ENCODE measurements around the gene ABCA13. TPM values are rescaled to one million over a fixed set of nuclear protein-coding genes. Genes with fewer than 3 reads are reported as not detected.

The ABCA13 gene
- total RNA-seq, 4 donors from 2014 or later: under 0.01 to 0.54 (median 0.04) TPM; not detected in 1

- H3K36me3 ChIP-seq: no peaks in the 10 kb centered on the region
- no peaks in the 10 kb centered on the region for H3K27me3 ChIP-seq
- H3K4me3 ChIP-seq: no peak overlapping the region
- no peak for TF ChIP-seq CTCF (IDR thresholded peaks at IDR 0.05)
- no peak for TF ChIP-seq POLR2A (IDR thresholded peaks at IDR 0.05)
- no peak for TF ChIP-seq EP300 (IDR thresholded peaks at IDR 0.05)
- no peak for TF ChIP-seq POLR2AphosphoS5 (IDR thresholded peaks at IDR 0.05)
- 80% methylated on average over 1 of the region's 2 CpGs; no CpG with 5 or more reads in 1 of the 2 donors for WGBS, 2 donors (ENCODE audit: low coverage in 1 of 2)
- ATAC-seq: no peak
- no peaks in the 10 kb centered on the region for H3K4me1 ChIP-seq
- no peak overlapping the region for H3K27ac ChIP-seq
- H3K9me3 ChIP-seq: no peaks in the 10 kb centered on the region
Measured at GRCh38 chr7:48594349-48594748, 423.1 kb downstream of the ABCA13 start.

- TF ChIP-seq CTCF (IDR thresholded peaks at IDR 0.05) (no peak), EP300 (IDR thresholded peaks at IDR 0.05) (no peak), POLR2AphosphoS5 (IDR thresholded peaks at IDR 0.05) (no peak), POLR2A (IDR thresholded peaks at IDR 0.05) (no peak)
- no peaks in the 10 kb centered on the region for H3K36me3 ChIP-seq
- no peaks in the 10 kb centered on the region for H3K27me3 ChIP-seq
- no peak overlapping the region for H3K4me3 ChIP-seq
- no peak overlapping the region for H3K27ac ChIP-seq
- WGBS, 2 donors (ENCODE audit: low coverage in 1 of 2): 65% methylated on average over 5 of the region's 5 CpGs
- H3K9me3 ChIP-seq: no peaks in the 10 kb centered on the region
- no peaks in the 10 kb centered on the region for H3K4me1 ChIP-seq
- ATAC-seq: no peak
Measured at GRCh38 chr7:48595756-48596155, 424.5 kb downstream of the ABCA13 start.

GRCh38 chr7:48610705-48611104, 439.4 kb downstream of the ABCA13 start:
- Histone ChIP-seq H3K9me3 (no peaks in the 10 kb centered on the region), H3K27ac (no peak overlapping the region), H3K27me3 (peaks cover 3% of the 10 kb centered on the region), H3K4me1 (no peaks in the 10 kb centered on the region), H3K36me3 (no peaks in the 10 kb centered on the region), H3K4me3 (no peak overlapping the region)
- TF ChIP-seq POLR2AphosphoS5 (IDR thresholded peaks at IDR 0.05): no peak
- 83% methylated on average over 1 of the region's 2 CpGs; no CpG with 5 or more reads in 1 of the 2 donors for WGBS, 2 donors (ENCODE audit: low coverage in 1 of 2)
- ATAC-seq: no peak

GRCh38 chr7:48611993-48612392, 440.7 kb downstream of the ABCA13 start:
- Histone ChIP-seq H3K27me3 (peaks cover under 1% of the 10 kb centered on the region), H3K9me3 (no peaks in the 10 kb centered on the region), H3K4me1 (no peaks in the 10 kb centered on the region), H3K4me3 (no peak overlapping the region), H3K27ac (no peak overlapping the region), H3K36me3 (no peaks in the 10 kb centered on the region)
- no peak for ATAC-seq
- 83 to 89% methylated on average over 3 of the region's 3 CpGs for WGBS, 2 donors (ENCODE audit: low coverage in 1 of 2)
- TF ChIP-seq EP300 (IDR thresholded peaks at IDR 0.05) (no peak), CTCF (IDR thresholded peaks at IDR 0.05) (no peak), POLR2A (IDR thresholded peaks at IDR 0.05) (no peak), POLR2AphosphoS5 (IDR thresholded peaks at IDR 0.05) (no peak)

GRCh38 chr7:48617508-48617907, 446.2 kb downstream of the ABCA13 start:
- ATAC-seq: no peak

More at GRCh38 chr7:48617508-48617907, 446.2 kb downstream of the ABCA13 start:
- no peak for TF ChIP-seq POLR2A (IDR thresholded peaks at IDR 0.05)
- TF ChIP-seq EP300 (IDR thresholded peaks at IDR 0.05): no peak
- TF ChIP-seq CTCF (IDR thresholded peaks at IDR 0.05): no peak
- no peak for TF ChIP-seq POLR2AphosphoS5 (IDR thresholded peaks at IDR 0.05)
- Histone ChIP-seq H3K4me1 (no peaks in the 10 kb centered on the region), H3K36me3 (no peaks in the 10 kb centered on the region), H3K27ac (no peak overlapping the region), H3K9me3 (no peaks in the 10 kb centered on the region), H3K27me3 (no peaks in the 10 kb centered on the region), H3K4me3 (no peak overlapping the region)
- 65% methylated on average over 5 of the region's 7 CpGs; no CpG with 5 or more reads in 1 of the 2 donors for WGBS, 2 donors (ENCODE audit: low coverage in 1 of 2)

All from gastroesophageal sphincter (tissue), 4 donors.